ENCODE measurements around the gene ACP2. TPM values are rescaled to one million over a fixed set of nuclear protein-coding genes. Genes with fewer than 3 reads are reported as not detected.
A peak's percentile ranks its signal among the peaks of the same experiment; 100 is the strongest.

The ACP2 gene
- total and polyA plus RNA-seq, 4 donors, result 40.6 to 74.7 (median 60.8) TPM

DNA sequence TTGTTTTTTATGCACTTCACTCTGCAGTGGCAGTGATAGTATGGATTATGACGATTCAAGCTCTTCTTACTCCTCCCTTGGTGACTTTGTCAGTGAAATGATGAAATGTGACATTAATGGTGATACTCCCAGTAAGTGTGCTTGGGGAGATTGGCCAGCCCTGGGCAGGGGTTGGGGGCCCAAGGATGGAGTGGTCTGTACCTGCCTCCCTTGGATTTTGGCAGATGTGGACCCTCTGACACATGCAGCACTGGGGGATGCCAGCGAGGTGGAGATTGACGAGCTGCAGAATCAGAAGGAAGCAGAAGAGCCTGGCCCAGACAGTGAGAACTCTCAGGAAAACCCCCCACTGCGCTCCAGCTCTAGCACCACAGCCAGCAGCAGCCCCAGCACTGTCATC lies 35.5 kb upstream of the ACP2 start:
- Histone ChIP-seq H3K4me3 (no peak overlapping the region), H3K9me3 (ENCODE audit: control insufficient read depth in 4 of 4, insufficient read depth in 3 of 4, low read length in 3 of 4) (no peaks in the 10 kb centered on the region), H3K27ac (ENCODE audit: low read depth in 1 of 2, low read length in 1 of 2) (no peak overlapping the region), H3K4me1 (ENCODE audit: control insufficient read depth in 5 of 5, insufficient read depth in 5 of 5, low read length in 5 of 5) (no peaks in the 10 kb centered on the region), H3K27me3 (ENCODE audit: control insufficient read depth in 3 of 3, insufficient read depth in 3 of 3, low read length in 2 of 3) (no peaks in the 10 kb centered on the region), H3K9ac (ENCODE audit: insufficient read depth in 1 of 2, low read length in 2 of 2) (no peak overlapping the region), H3K36me3 (ENCODE audit: control insufficient read depth in 4 of 4, insufficient read depth in 4 of 4, low read length in 4 of 4) (peaks cover 28 to 63% (median 50%) of the 10 kb centered on the region in 4 donors)
- TF ChIP-seq, protein P1, sequence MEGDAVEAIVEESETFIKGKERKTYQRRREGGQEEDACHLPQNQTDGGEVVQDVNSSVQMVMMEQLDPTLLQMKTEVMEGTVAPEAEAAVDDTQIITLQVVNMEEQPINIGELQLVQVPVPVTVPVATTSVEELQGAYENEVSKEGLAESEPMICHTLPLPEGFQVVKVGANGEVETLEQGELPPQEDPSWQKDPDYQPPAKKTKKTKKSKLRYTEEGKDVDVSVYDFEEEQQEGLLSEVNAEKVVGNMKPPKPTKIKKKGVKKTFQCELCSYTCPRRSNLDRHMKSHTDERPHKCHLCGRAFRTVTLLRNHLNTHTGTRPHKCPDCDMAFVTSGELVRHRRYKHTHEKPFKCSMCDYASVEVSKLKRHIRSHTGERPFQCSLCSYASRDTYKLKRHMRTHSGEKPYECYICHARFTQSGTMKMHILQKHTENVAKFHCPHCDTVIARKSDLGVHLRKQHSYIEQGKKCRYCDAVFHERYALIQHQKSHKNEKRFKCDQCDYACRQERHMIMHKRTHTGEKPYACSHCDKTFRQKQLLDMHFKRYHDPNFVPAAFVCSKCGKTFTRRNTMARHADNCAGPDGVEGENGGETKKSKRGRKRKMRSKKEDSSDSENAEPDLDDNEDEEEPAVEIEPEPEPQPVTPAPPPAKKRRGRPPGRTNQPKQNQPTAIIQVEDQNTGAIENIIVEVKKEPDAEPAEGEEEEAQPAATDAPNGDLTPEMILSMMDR (IDR thresholded peaks at IDR 0.05; ENCODE audit: control extremely low read depth, extremely low read depth), result no peak
- 95 to 98% methylated on average over 4 of the region's 4 CpGs for WGBS, 2 donors
- ATAC-seq (ENCODE audit: insufficient read depth, low FRiP score), result no peak
- DNase-seq, result no peak

DNA sequence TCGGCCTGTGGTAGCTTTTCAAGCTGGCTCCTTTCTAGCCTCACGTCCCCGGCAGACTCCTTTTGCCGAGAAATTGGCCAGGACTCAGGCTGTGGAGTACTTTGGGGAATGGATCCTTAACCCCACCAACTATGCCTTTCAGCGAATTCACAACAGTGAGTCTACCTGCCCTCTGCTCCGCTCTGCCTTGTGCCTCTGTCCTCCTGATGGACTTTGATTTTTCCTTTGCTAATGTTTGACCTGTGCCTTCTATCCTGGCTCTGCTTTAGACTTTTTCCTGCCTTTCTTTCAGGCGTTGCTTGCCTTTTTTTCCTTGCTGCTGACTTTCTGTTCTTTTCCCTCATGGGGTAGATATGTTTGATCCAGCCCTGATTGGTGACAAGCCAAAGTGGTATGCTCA lies 33.8 kb upstream of the ACP2 start:
- WGBS, 2 donors, result 93 to 97% methylated on average over 7 of the region's 7 CpGs

DNA sequence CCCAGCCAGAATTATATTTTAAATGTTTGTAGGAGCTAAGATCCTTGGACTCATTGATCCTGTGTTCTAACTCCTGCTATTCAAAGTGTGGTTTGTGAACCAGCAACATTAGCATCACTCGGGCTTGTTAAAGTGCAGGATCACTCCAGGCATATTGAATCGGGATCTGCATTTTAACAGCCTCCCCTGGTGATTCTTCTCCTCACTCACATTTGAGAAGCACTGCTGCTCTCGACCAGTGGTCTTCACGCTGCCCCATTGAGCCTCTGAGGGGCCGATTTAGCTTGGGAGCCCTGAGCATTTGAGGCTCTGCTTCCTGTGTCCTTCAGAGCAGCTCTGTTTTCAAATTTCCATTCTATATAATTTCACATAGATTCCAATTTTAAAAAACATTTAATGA lies 32.2 kb upstream of the ACP2 start:
- Histone ChIP-seq H3K4me3 (no peak overlapping the region), H3K9ac (ENCODE audit: insufficient read depth in 1 of 2, low read length in 2 of 2) (no peak overlapping the region), H3K36me3 (ENCODE audit: control insufficient read depth in 4 of 4, insufficient read depth in 4 of 4, low read length in 4 of 4) (peaks cover 46 to 58% (median 56%) of the 10 kb centered on the region in 4 donors), H3K27ac (ENCODE audit: low read depth in 1 of 2, low read length in 1 of 2) (no peak overlapping the region), H3K27me3 (ENCODE audit: control insufficient read depth in 3 of 3, insufficient read depth in 3 of 3, low read length in 2 of 3) (no peaks in the 10 kb centered on the region), H3K9me3 (ENCODE audit: control insufficient read depth in 4 of 4, insufficient read depth in 3 of 4, low read length in 3 of 4) (no peaks in the 10 kb centered on the region), H3K4me1 (ENCODE audit: control insufficient read depth in 5 of 5, insufficient read depth in 5 of 5, low read length in 5 of 5) (peaks cover 0 to 2% (median 0%) of the 10 kb centered on the region in 5 donors)
- TF ChIP-seq, protein P1 (IDR thresholded peaks at IDR 0.05; ENCODE audit: control extremely low read depth, extremely low read depth), result no peak
- WGBS, 2 donors, result 79 to 82% methylated on average over 5 of the region's 5 CpGs
- ATAC-seq (ENCODE audit: insufficient read depth, low FRiP score), result no peak
- DNase-seq, result no peak

More for the DNA sequence above, 33.8 kb upstream of the ACP2 start:
- Histone ChIP-seq H3K9ac (ENCODE audit: insufficient read depth in 1 of 2, low read length in 2 of 2) (no peak overlapping the region), H3K27ac (ENCODE audit: low read depth in 1 of 2, low read length in 1 of 2) (no peak overlapping the region), H3K9me3 (ENCODE audit: control insufficient read depth in 4 of 4, insufficient read depth in 3 of 4, low read length in 3 of 4) (no peaks in the 10 kb centered on the region), H3K27me3 (ENCODE audit: control insufficient read depth in 3 of 3, insufficient read depth in 3 of 3, low read length in 2 of 3) (no peaks in the 10 kb centered on the region), H3K4me3 (no peak overlapping the region), H3K36me3 (ENCODE audit: control insufficient read depth in 4 of 4, insufficient read depth in 4 of 4, low read length in 4 of 4) (peaks cover 35 to 57% (median 48%) of the 10 kb centered on the region in 4 donors), H3K4me1 (ENCODE audit: control insufficient read depth in 5 of 5, insufficient read depth in 5 of 5, low read length in 5 of 5) (peaks cover 0 to 2% (median 0%) of the 10 kb centered on the region in 5 donors)
- ATAC-seq (ENCODE audit: insufficient read depth, low FRiP score), result no peak
- DNase-seq, result no peak
- TF ChIP-seq, protein P1 (IDR thresholded peaks at IDR 0.05; ENCODE audit: control extremely low read depth, extremely low read depth), result no peak

DNA sequence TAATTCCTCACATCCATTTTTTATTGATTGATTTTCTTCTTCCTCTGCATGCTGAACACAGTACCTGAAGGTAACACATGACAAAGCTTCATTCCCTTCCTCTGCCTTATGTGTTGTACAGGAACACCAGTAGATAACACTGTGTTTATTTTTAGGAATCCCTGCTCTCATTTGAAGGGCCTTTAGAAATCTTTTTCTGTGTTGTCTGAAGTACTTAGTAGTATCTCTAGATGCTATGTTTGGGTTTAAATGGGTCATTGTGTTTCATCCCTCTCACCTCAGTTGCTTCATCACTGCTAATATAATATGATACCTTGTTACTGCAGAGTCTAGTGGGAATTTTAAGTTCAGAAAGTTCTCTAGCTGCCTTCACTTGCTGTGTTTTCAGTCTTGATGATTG lies 31.5 kb upstream of the ACP2 start:
- Histone ChIP-seq H3K4me3 (no peak overlapping the region), H3K4me1 (ENCODE audit: control insufficient read depth in 5 of 5, insufficient read depth in 5 of 5, low read length in 5 of 5) (peaks cover 0 to 3% (median 0%) of the 10 kb centered on the region in 5 donors), H3K9ac (ENCODE audit: insufficient read depth in 1 of 2, low read length in 2 of 2) (no peak overlapping the region), H3K27ac (ENCODE audit: low read depth in 1 of 2, low read length in 1 of 2) (peak overlapping the region in 1 of 2 donors; percentile 28), H3K27me3 (ENCODE audit: control insufficient read depth in 3 of 3, insufficient read depth in 3 of 3, low read length in 2 of 3) (no peaks in the 10 kb centered on the region), H3K9me3 (ENCODE audit: control insufficient read depth in 4 of 4, insufficient read depth in 3 of 4, low read length in 3 of 4) (no peaks in the 10 kb centered on the region), H3K36me3 (ENCODE audit: control insufficient read depth in 4 of 4, insufficient read depth in 4 of 4, low read length in 4 of 4) (peaks cover 44 to 60% (median 55%) of the 10 kb centered on the region in 4 donors)
- no peak for ATAC-seq (ENCODE audit: insufficient read depth, low FRiP score)
- DNase-seq, result no peak
- TF ChIP-seq, protein P1 (IDR thresholded peaks at IDR 0.05; ENCODE audit: control extremely low read depth, extremely low read depth), result no peak

All from lung (tissue), 12 donors.